Immature natural killer cell (primary cell): ENCODE measurements around the gene PARP4. TPM values are rescaled to one million over a fixed set of nuclear protein-coding genes. Genes with fewer than 3 reads are reported as not detected.
"Not testable (repeated sequence)": the region's sequence is repeated elsewhere in the genome, so short reads cannot be mapped to it uniquely, and the experiment has no call there.

ENCODE experiments used
- DNase-seq, 3 donors: peaks; one replicate each; pipeline ENCODE4 v3.0.0; 2022; ENCODE audit warnings: mixed read lengths in 1 of 3
- H3K27ac Mint-ChIP-seq, 6 donors: one replicate each; pipeline ENCODE4 v1.8.0; 2020; ENCODE audit warnings: mixed read lengths in 6 of 6, mild to moderate bottlenecking in 5 of 6, inconsistent platforms in 4 of 6, moderate library complexity in 3 of 6
- H3K27me3 Mint-ChIP-seq, 3 donors: one replicate each; pipeline ENCODE4 v1.8.0; 2020 to 2021; ENCODE audit warnings: low read depth in 3 of 3, mild to moderate bottlenecking in 3 of 3, mixed read lengths in 3 of 3, moderate library complexity in 3 of 3, inconsistent platforms in 1 of 3
- H3K36me3 Mint-ChIP-seq, 3 donors: one replicate each; pipeline ENCODE4 v1.8.0; 2020; ENCODE audit warnings: mixed read lengths in 3 of 3, inconsistent platforms in 2 of 3, mild to moderate bottlenecking in 2 of 3
- H3K4me1 Mint-ChIP-seq, 2 donors: one replicate each; pipeline ENCODE4 v1.8.0; 2020; ENCODE audit warnings: inconsistent platforms in 2 of 2, mild to moderate bottlenecking in 2 of 2, mixed read lengths in 2 of 2, moderate library complexity in 1 of 2
- H3K4me3 Mint-ChIP-seq, 5 donors: one replicate each; pipeline ENCODE4 v1.8.0; 2020; ENCODE audit warnings: mild to moderate bottlenecking in 5 of 5, mixed read lengths in 5 of 5, inconsistent platforms in 3 of 5, moderate library complexity in 3 of 5
- H3K9me3 Mint-ChIP-seq, 6 donors: one replicate each; pipeline ENCODE4 v1.8.0; 2020; ENCODE audit warnings: mild to moderate bottlenecking in 6 of 6, mixed read lengths in 6 of 6, inconsistent platforms in 4 of 6, moderate library complexity in 3 of 6
- polyA plus RNA-seq, 3 donors: library from polyadenylated mRNA; unstranded; fragments of 300-500 nt; fragmentation: Illumina TruSeq; gene quantifications; one replicate each; pipeline ENCODE4 v1.2.3, GENCODE V29; 2021

PARP4 gene
- polyA plus RNA-seq, 3 donors from 2014 or later = 50.0 to 73.8 (median 54.5) TPM

DNA sequence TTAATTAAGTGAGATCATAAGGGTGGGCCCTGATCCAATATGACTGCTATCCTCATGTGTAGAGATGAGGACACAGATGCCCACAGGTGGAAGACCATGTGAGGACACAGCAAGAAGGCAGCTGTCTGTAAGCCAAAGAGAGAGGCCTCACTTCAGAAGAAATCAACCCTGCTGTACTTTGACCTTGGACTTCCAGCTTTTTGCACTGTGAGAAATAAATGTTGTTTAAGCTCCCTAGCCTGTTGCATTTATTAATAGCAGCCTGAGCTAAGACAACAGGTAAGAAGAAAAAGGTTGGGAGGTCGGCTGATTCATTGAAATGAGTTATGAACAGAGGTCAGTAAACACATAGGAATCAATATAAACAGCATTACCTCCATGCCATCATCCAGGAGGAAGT is 14.8 kb downstream of the PARP4 start:
- no peak for DNase-seq
- no peaks in the 10 kb centered on the region for H3K9me3 Mint-ChIP-seq
- H3K36me3 Mint-ChIP-seq = peaks cover 18 to 59% (median 42%) of the 10 kb centered on the region in 3 donors
- H3K4me3 Mint-ChIP-seq = no peak overlapping the region
- H3K4me1 Mint-ChIP-seq = peaks cover 10 to 14% of the 10 kb centered on the region in 2 donors
- H3K27me3 Mint-ChIP-seq = no peaks in the 10 kb centered on the region
- H3K27ac Mint-ChIP-seq = peak overlapping the region in 1 of 6 donors; percentile 6

DNA sequence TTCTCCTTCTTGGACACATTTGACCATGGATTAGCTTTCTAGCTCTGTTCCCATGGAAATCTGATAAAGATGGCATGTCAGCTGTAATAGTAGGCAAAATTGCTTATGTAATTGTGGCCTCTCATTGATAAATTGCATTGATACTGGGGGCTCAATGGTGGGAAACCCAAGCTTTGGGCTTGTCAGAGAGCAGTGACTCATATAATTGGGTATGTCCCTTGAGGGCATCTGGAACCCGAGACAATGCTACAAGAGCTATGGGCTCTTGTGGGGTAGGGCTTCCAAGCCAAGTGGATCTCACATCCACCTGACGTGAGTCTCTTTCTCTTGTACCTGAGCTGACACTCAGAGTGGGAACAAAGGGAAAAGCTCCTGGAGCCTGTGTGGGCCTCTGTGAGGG is 16.3 kb downstream of the PARP4 start:
- DNase-seq, H3K27ac Mint-ChIP-seq, H3K9me3 Mint-ChIP-seq, H3K4me1 Mint-ChIP-seq, H3K27me3 Mint-ChIP-seq, H3K4me3 Mint-ChIP-seq: not testable (repeated sequence)
- H3K36me3 Mint-ChIP-seq = peaks cover 15 to 63% (median 36%) of the 10 kb centered on the region in 3 donors

DNA sequence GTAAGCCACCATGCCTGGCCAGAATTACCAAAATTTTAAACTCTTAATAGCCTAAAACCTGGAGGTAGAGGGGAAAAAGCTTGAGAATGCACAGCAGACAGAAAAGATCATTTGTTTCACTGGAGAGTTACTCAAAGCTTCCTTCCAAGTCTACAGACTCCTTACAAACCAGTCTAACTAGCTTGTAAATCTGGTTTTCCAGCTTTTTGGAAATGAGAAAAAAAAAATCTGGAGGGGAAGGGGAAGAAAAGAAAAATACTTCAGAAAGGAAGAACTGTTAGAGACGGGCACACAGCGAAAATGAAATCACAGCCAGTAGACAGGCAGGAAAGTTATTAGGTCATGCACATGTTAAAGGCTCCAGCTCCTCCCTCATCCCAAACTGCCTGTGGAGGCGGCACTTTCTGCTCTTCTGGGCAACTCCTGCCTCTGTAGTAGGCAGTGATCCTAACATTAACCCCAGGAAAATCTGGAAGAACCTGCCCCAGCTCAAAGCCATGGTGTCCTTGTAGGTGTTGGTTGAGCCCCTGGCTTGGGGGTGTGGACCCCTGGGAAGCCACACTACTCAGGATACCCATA is 17.3 kb downstream of the PARP4 start:
- Mint-ChIP-seq H3K36me3 (peaks cover 15 to 69% (median 35%) of the 10 kb centered on the region in 3 donors), H3K9me3 (no peaks in the 10 kb centered on the region), H3K4me3 (no peak overlapping the region), H3K27me3 (no peaks in the 10 kb centered on the region), H3K4me1 (peaks cover 0 to 3% of the 10 kb centered on the region in 2 donors), H3K27ac (peak overlapping the region in 1 of 6 donors; percentile 49)
- DNase-seq = no peak

DNA sequence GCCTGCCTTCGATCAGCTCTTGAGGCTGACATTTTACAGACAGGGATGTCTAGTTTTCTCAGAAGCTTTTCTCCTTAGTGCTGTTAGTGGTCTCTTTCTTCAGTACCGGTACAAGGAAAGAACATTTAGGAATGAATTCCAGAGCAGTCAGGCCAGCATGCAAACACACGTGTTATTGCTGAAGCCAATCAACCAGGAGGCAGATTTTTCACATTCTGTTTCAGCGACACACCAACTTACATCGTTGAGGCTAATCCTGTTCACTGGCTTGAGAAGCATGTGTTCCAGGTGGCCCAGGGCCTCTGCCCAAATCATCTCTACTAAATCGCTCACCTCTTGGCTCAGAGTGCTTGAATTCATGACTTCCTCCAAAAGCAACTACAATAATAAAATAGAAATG is 19.2 kb downstream of the PARP4 start:
- Mint-ChIP-seq H3K9me3 (no peaks in the 10 kb centered on the region), H3K4me3 (no peak overlapping the region), H3K27me3 (no peaks in the 10 kb centered on the region), H3K4me1 (peaks cover 0 to 3% of the 10 kb centered on the region in 2 donors), H3K27ac (peak overlapping the region in 1 of 6 donors; percentile 29), H3K36me3 (peaks cover 25 to 78% (median 46%) of the 10 kb centered on the region in 3 donors)
- no peak for DNase-seq

DNA sequence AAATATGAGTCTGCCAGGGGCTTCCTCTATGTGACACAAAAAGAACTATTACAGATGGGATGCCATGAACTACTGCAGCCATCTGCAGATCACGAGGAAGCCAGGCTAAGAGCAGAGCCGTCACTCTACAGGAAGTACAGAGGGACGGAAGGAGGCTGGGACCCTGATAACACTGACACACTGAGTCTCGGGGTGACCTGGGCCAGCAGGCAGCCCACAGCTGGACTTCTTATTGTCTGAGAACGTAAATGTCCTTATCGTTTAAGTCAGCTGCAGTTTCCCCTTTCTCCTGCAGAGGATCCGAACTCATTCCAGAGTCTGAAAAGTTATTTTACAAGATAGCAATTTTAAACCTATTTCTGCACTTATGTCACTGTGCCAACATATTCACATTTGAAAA is 20.7 kb downstream of the PARP4 start:
- H3K4me1 Mint-ChIP-seq = peaks cover 0 to 3% of the 10 kb centered on the region in 2 donors
- H3K27me3 Mint-ChIP-seq = no peaks in the 10 kb centered on the region
- no peak for DNase-seq
- no peak overlapping the region for H3K27ac Mint-ChIP-seq
- H3K4me3 Mint-ChIP-seq = no peak overlapping the region
- H3K36me3 Mint-ChIP-seq = peaks cover 25 to 72% (median 41%) of the 10 kb centered on the region in 3 donors
- no peaks in the 10 kb centered on the region for H3K9me3 Mint-ChIP-seq

DNA sequence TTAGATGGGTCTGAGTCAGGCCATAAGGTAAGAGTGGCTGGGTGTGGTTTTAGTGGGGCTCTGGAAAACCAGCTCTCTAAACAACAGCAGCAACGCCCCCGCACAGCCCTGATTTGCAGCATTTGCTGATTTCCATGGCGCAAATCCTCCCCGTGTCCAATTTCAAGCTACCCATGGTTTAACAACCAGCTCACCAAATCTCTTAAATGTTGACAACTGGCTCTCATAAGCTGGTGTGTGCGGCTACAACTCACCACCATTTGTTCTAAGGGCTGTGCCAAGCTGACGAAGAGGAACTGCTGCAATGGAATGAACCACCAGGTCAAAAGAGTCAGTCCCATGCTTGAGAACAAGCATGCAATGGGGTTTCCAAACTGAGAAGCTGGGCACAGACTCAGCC is 22.9 kb downstream of the PARP4 start:
- peaks cover 0 to 3% of the 10 kb centered on the region in 2 donors for H3K4me1 Mint-ChIP-seq
- no peak overlapping the region for H3K27ac Mint-ChIP-seq
- no peaks in the 10 kb centered on the region for H3K27me3 Mint-ChIP-seq
- no peak for DNase-seq
- H3K4me3 Mint-ChIP-seq = no peak overlapping the region
- H3K36me3 Mint-ChIP-seq = peaks cover 34 to 64% (median 38%) of the 10 kb centered on the region in 3 donors
- H3K9me3 Mint-ChIP-seq = no peaks in the 10 kb centered on the region

DNA sequence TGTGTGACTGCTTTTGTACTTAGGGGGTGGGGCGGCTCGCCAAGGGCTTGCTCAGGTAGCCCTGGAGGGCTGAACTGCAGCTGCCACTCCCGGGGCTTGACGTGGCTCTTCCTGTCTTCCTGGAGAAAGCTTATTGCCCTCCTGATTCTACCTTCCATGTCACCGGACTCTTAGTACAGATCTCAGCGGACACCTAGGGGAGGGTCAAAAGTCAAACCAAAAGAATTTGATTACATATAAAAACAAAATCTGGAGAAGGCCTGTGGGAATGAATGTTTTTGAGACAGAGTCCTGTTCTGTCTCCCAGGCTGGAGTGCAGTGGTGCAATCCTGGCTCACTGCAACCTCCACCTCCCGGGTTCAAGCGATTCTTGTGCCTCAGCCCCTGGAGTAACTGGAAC is 24.5 kb downstream of the PARP4 start:
- H3K4me3 Mint-ChIP-seq, H3K27me3 Mint-ChIP-seq, H3K9me3 Mint-ChIP-seq, DNase-seq, H3K27ac Mint-ChIP-seq, H3K4me1 Mint-ChIP-seq: not testable (repeated sequence)
- H3K36me3 Mint-ChIP-seq = peaks cover 34 to 59% (median 39%) of the 10 kb centered on the region in 3 donors

DNA sequence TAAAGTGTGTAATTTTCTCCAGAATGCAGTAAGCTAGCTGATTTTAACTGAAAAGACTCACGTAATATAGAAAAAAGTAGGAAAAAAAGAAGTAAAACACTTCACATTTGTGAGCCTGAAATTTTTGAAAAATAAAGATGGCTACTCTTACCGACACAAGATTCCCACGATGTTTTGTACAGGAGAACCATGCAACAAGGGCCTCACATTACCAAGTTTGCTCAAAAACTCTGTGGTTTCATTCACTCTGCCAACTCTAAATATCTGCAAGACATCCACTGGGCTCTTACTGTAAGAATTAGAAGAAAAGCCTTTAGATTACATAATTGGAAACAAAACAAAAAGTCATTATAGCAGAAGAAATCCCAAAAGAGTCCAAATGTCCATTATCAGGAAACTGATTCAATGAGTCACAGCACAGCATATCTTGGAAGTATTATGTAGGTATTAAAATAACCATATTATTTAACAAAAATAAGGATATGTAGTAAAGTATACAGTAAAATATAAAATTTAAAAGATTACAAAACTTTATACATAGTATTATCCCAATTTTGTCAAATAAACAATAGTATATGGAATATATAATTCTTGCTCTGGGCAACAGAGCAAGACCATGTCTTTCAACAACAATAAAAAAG is 26.4 kb downstream of the PARP4 start:
- not testable (repeated sequence) for DNase-seq, H3K27me3 Mint-ChIP-seq, H3K4me1 Mint-ChIP-seq, H3K27ac Mint-ChIP-seq, H3K9me3 Mint-ChIP-seq, H3K4me3 Mint-ChIP-seq
- peaks cover 43 to 64% (median 44%) of the 10 kb centered on the region in 3 donors for H3K36me3 Mint-ChIP-seq

DNA sequence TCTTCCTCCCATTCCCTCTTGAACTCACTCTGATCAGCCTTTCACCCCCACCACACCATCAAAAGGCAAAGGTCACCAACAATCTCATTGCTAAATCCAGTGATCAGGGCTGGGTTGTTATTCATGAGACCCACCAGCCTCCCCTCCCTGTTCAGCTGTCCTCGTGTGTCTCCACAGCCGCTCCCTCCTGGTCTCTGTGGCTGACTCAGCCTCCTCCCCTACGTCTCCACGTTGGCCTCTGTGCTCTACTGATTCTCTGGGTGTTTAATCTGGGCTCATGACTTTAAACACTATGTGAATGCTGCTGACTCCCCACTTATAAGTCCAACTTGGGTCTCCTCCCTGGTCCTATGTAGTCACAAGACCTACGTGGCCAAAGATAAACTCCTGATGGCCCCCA is 38.9 kb downstream of the PARP4 start:
- Mint-ChIP-seq H3K27me3 (no peaks in the 10 kb centered on the region), H3K9me3 (no peaks in the 10 kb centered on the region), H3K4me1 (no peaks in the 10 kb centered on the region), H3K36me3 (peaks cover 26 to 71% (median 45%) of the 10 kb centered on the region in 3 donors), H3K27ac (peak overlapping the region in 3 of 6 donors; percentile 12 to 29 (median 28)), H3K4me3 (no peak overlapping the region)
- no peak for DNase-seq

DNA sequence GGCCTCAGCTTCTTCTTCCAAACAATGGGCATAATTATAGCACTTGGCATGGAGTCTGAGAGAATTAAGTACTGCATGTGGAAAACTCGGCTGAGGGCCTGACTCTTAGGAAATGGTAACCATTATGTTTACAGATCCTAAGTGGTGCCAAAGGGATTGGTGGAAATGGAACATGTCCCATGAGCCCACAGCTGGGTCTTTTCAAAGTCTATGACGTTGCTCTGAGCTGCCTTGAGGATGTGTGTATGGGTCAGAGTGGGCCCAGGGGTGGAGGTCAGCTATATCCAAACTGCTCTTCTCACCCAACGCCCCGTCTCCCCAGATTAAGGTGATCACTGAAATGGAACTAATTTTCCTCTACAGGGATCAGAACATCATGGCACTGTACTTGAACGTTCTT is 40.4 kb downstream of the PARP4 start:
- H3K36me3 Mint-ChIP-seq = peaks cover 36 to 82% (median 55%) of the 10 kb centered on the region in 3 donors
- H3K4me1 Mint-ChIP-seq, DNase-seq, H3K27ac Mint-ChIP-seq, H3K9me3 Mint-ChIP-seq, H3K4me3 Mint-ChIP-seq, H3K27me3 Mint-ChIP-seq: not testable (repeated sequence)

DNA sequence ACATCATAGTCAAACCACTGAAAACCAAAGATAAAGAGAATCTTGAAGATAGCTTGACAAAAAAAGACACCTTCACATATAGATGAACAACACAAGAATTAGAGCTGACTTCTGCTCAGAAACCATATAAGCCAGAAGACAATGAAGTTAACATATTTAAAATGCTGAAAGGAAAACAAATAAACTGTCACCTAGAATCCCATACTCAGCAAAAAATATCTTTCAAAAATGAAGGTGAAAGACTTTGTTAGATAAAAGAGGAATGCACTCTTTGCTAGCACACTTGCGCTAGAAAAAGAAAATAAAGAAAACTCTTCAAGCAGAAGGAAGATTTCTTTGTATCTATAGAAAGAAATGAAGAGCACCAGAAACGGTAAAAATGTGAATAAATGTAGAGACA is 49.5 kb downstream of the PARP4 start:
- Mint-ChIP-seq H3K27me3 (no peaks in the 10 kb centered on the region), H3K4me3 (no peak overlapping the region), H3K27ac (peak overlapping the region in 4 of 6 donors; percentile 16 to 55 (median 36)), H3K4me1 (peaks cover 15 to 40% of the 10 kb centered on the region in 2 donors), H3K36me3 (peaks cover 25 to 39% (median 29%) of the 10 kb centered on the region in 3 donors), H3K9me3 (no peaks in the 10 kb centered on the region)
- DNase-seq = no peak

DNA sequence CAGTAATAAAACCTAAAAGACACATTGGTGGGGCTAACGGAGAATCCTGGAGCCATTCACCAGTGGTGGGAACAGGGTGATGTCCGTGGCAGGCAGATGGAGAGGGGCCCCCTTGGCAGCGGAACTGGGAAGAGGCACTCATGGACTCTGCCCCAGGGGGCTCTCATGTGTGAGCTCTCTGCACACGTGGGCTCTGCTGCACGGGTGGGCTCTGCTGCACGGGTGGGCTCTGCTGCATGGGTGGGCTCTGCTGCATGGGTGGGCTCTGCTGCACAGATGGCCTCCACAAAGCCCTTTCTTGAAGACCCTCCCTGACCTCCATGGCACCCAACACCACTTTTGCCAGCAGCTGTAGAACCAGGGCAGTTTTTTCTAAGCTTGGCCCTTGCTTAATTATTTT is 52.3 kb downstream of the PARP4 start:
- Mint-ChIP-seq H3K4me1 (peaks cover 15 to 40% of the 10 kb centered on the region in 2 donors), H3K36me3 (peaks cover 14 to 31% (median 16%) of the 10 kb centered on the region in 3 donors), H3K9me3 (no peaks in the 10 kb centered on the region), H3K27ac (peak overlapping the region in 2 of 6 donors; percentile 17 to 48), H3K27me3 (no peaks in the 10 kb centered on the region), H3K4me3 (no peak overlapping the region)
- no peak for DNase-seq

DNA sequence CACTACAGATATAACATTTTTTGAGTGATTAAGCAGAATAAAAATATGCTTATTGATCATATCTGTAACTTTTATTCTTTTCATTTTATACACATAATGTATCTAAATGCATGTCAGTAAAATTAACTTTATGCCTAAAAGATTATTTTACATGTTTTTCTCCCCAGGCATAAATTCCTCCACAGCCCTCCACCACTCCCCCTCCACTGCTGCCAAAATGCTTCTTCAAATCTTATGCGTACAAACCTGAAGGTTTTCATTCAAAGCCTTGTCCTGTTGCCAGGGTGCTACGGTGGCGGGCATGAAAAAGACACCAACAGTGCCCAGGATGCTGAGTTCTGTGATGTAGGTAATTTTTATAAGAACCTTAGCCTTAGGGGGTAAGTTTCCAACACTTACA is 52.9 kb downstream of the PARP4 start:
- no peaks in the 10 kb centered on the region for H3K27me3 Mint-ChIP-seq
- H3K9me3 Mint-ChIP-seq = no peaks in the 10 kb centered on the region
- H3K27ac Mint-ChIP-seq = peak overlapping the region; percentile 11 to 78 (median 58)
- H3K4me1 Mint-ChIP-seq = peaks cover 15 to 40% of the 10 kb centered on the region in 2 donors
- DNase-seq = no peak
- H3K36me3 Mint-ChIP-seq = peaks cover 13 to 29% (median 15%) of the 10 kb centered on the region in 3 donors
- H3K4me3 Mint-ChIP-seq = no peak overlapping the region

DNA sequence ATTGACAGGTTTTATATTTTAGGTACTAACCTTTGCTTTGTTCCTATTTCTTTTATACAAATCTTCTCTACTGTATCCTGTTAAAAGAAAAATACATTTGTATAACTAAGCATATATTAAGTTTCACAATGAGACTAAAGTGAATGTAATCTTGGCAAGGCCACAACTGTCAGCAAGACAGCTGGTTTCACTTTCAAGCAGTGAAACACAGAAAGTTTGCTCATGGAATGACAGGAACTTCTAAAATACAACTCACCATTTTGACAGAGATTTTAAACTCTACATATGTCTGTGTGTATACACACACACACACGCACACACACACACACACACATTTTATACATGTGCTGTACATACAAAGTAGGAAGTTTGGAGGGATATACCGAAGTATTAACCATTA is 53.3 kb downstream of the PARP4 start:
- Mint-ChIP-seq H3K36me3 (peaks cover 8 to 32% (median 19%) of the 10 kb centered on the region in 3 donors), H3K4me1 (peaks cover 15 to 38% of the 10 kb centered on the region in 2 donors), H3K9me3 (no peaks in the 10 kb centered on the region), H3K27me3 (no peaks in the 10 kb centered on the region), H3K27ac (peak overlapping the region; percentile 28 to 78 (median 58)), H3K4me3 (no peak overlapping the region)
- DNase-seq = no peak
